Upper lobe of left lung (tissue), 6 donors: ENCODE measurements around the gene GAB2. TPM values are rescaled to one million over a fixed set of nuclear protein-coding genes. Genes with fewer than 3 reads are reported as not detected.

Experiments used
- ATAC-seq, 2 donors: fragments of 200-7000 bp; cut with Tn5 transposase; one replicate each; pipeline ENCODE4 v1.9.1; 2022; ENCODE audit warnings: mild to moderate bottlenecking in 2 of 2, moderate library complexity in 2 of 2; ENCODE audit not compliant: low FRiP score in 2 of 2
- DNase-seq, 2 donors: peaks; one replicate each; pipeline ENCODE4 v3.0.0-alpha.2; 2019 to 2020
- H3K27ac ChIP-seq, 4 donors: fragments of 200-600 bp; sonication (generic); one replicate each; pipeline ENCODE4 v1.5.1; 2016 to 2019
- H3K27me3 ChIP-seq, 4 donors: fragments of 200-600 bp; sonication (generic); one replicate each; pipeline ENCODE4 v1.5.1; 2017 to 2019
- H3K36me3 ChIP-seq, 4 donors: fragments of 200-600 bp; sonication (generic); one replicate each; pipeline ENCODE4 v1.5.1; 2016 to 2019
- H3K4me1 ChIP-seq, 4 donors: fragments of 200-600 bp; sonication (generic); one replicate each; pipeline ENCODE4 v1.5.1; 2018 to 2019
- H3K4me3 ChIP-seq, 4 donors: fragments of 200-600 bp; sonication (generic); one replicate each; pipeline ENCODE4 v1.5.1; 2017 to 2019; ENCODE audit warnings: mild to moderate bottlenecking in 2 of 4, moderate library complexity in 1 of 4
- H3K9me3 ChIP-seq, 4 donors: fragments of 200-600 bp; sonication (generic); one replicate each; pipeline ENCODE4 v1.5.1; 2018 to 2019
- CTCF ChIP-seq, 6 experiments: fragments of 450-650 bp in 4 of 6; fragments of 200-600 bp in 2 of 6; sonication (generic) in 2 of 6; IDR thresholded peaks; one replicate each; pipeline ENCODE4 v1.5.1; 2016 to 2019; ENCODE audit warnings: antibody characterized with exemption in 6 of 6
- EP300 ChIP-seq, 4 donors: sonication (generic); formaldehyde crosslinking; IDR thresholded peaks; one replicate each; pipeline ENCODE4 v1.5.1; 2017; ENCODE audit warnings: antibody characterized with exemption in 4 of 4, control low read depth in 2 of 4
- POLR2A ChIP-seq, 4 donors: fragments of 450-650 bp; IDR thresholded peaks; one replicate each; pipeline ENCODE4 v1.5.1; 2016 to 2017; ENCODE audit warnings: antibody characterized with exemption in 4 of 4, mild to moderate bottlenecking in 2 of 4
- POLR2AphosphoS5 ChIP-seq, 2 donors: sonication (generic); formaldehyde crosslinking; IDR thresholded peaks; one replicate each; pipeline ENCODE4 v1.5.1; 2017; ENCODE audit warnings: antibody characterized with exemption in 2 of 2
- WGBS, 2 donors: methylation state at CpG; one replicate each; pipeline ENCODE4 v1.1.5; 2017 to 2018; 5-methylcytosine and 5-hydroxymethylcytosine counted together
- total RNA-seq, 6 donors: library from RNA; depleted of rRNA in 4 of 6; stranded (reverse); fragments of >200 nt in 4 of 6; gene quantifications; one replicate each; pipeline versions ENCODE4 v1.1.0 to v1.2.1, GENCODE V29; 2016 to 2021
- donor health status: DM: no; HTN: no; CAD: no; lungs with moderate emphysema.
- donor health status: DM: no; HTN: yes; CAD: no; lungs with severe emphysema.

The GAB2 gene
- total RNA-seq, 6 donors from 2014 or later = 40.9 to 76.6 (median 50.4) TPM

GRCh38 chr11:78450866-78451265 is 33.2 kb upstream of the GAB2 start:
- Histone ChIP-seq H3K36me3 (no peaks in the 10 kb centered on the region), H3K4me1 (peaks cover 0 to 6% (median 0%) of the 10 kb centered on the region in 4 donors), H3K27me3 (no peaks in the 10 kb centered on the region), H3K4me3 (no peak overlapping the region), H3K27ac (no peak overlapping the region), H3K9me3 (no peaks in the 10 kb centered on the region)
- DNase-seq = no peak
- TF ChIP-seq POLR2AphosphoS5 (IDR thresholded peaks at IDR 0.05) (no peak), EP300 (IDR thresholded peaks at IDR 0.05) (no peak), POLR2A (IDR thresholded peaks at IDR 0.05) (no peak), CTCF (IDR thresholded peaks at IDR 0.05) (no peak)
- WGBS, 2 donors = 67 to 76% methylated on average over 2 of the region's 2 CpGs
- no peak for ATAC-seq

GRCh38 chr11:78449866-78450265 is 32.2 kb upstream of the GAB2 start:
- Histone ChIP-seq H3K4me3 (no peak overlapping the region), H3K36me3 (no peaks in the 10 kb centered on the region), H3K27me3 (no peaks in the 10 kb centered on the region), H3K27ac (no peak overlapping the region), H3K4me1 (peaks cover 0 to 6% (median 0%) of the 10 kb centered on the region in 4 donors), H3K9me3 (no peaks in the 10 kb centered on the region)
- DNase-seq (no peak), ATAC-seq (no peak)
- 87 to 91% methylated on average over 4 of the region's 4 CpGs for WGBS, 2 donors
- TF ChIP-seq CTCF (IDR thresholded peaks at IDR 0.05) = no peak
- TF ChIP-seq EP300 (IDR thresholded peaks at IDR 0.05) = no peak
- TF ChIP-seq POLR2A (IDR thresholded peaks at IDR 0.05) = no peak
- TF ChIP-seq POLR2AphosphoS5 (IDR thresholded peaks at IDR 0.05) = no peak

GRCh38 chr11:78446210-78446609 is 28.6 kb upstream of the GAB2 start:
- Histone ChIP-seq H3K36me3 (no peaks in the 10 kb centered on the region), H3K27me3 (no peaks in the 10 kb centered on the region), H3K4me3 (no peak overlapping the region), H3K9me3 (no peaks in the 10 kb centered on the region), H3K4me1 (no peaks in the 10 kb centered on the region), H3K27ac (no peak overlapping the region)
- TF ChIP-seq CTCF (IDR thresholded peaks at IDR 0.05) = no peak
- no peak for TF ChIP-seq EP300 (IDR thresholded peaks at IDR 0.05)
- TF ChIP-seq POLR2AphosphoS5 (IDR thresholded peaks at IDR 0.05) = no peak
- no peak for TF ChIP-seq POLR2A (IDR thresholded peaks at IDR 0.05)
- no peak for ATAC-seq
- DNase-seq = no peak

GRCh38 chr11:78444726-78445125 is 27.1 kb upstream of the GAB2 start:
- no peak for DNase-seq
- no peaks in the 10 kb centered on the region for H3K4me1 ChIP-seq
- H3K9me3 ChIP-seq = no peaks in the 10 kb centered on the region
- no peak overlapping the region for H3K4me3 ChIP-seq
- WGBS, 2 donors = 84 to 85% methylated on average over 1 of the region's 1 CpG
- TF ChIP-seq POLR2A (IDR thresholded peaks at IDR 0.05) = no peak
- no peak for TF ChIP-seq CTCF (IDR thresholded peaks at IDR 0.05)
- TF ChIP-seq POLR2AphosphoS5 (IDR thresholded peaks at IDR 0.05) = no peak
- no peak for TF ChIP-seq EP300 (IDR thresholded peaks at IDR 0.05)
- ATAC-seq = no peak
- H3K27me3 ChIP-seq = no peaks in the 10 kb centered on the region
- H3K27ac ChIP-seq = no peak overlapping the region
- H3K36me3 ChIP-seq = no peaks in the 10 kb centered on the region

GRCh38 chr11:78441956-78442355 is 24.3 kb upstream of the GAB2 start:
- no peak for DNase-seq
- H3K36me3 ChIP-seq = no peaks in the 10 kb centered on the region
- 68 to 73% methylated on average over 4 of the region's 4 CpGs for WGBS, 2 donors
- no peaks in the 10 kb centered on the region for H3K27me3 ChIP-seq
- no peak for ATAC-seq
- H3K4me1 ChIP-seq = no peaks in the 10 kb centered on the region
- H3K9me3 ChIP-seq = no peaks in the 10 kb centered on the region
- no peak overlapping the region for H3K27ac ChIP-seq
- TF ChIP-seq CTCF (IDR thresholded peaks at IDR 0.05) (no peak), POLR2AphosphoS5 (IDR thresholded peaks at IDR 0.05) (no peak), EP300 (IDR thresholded peaks at IDR 0.05) (no peak), POLR2A (IDR thresholded peaks at IDR 0.05) (no peak)
- H3K4me3 ChIP-seq = no peak overlapping the region
